ENCODE measurements around the gene EEF1AKMT2.

DNA sequence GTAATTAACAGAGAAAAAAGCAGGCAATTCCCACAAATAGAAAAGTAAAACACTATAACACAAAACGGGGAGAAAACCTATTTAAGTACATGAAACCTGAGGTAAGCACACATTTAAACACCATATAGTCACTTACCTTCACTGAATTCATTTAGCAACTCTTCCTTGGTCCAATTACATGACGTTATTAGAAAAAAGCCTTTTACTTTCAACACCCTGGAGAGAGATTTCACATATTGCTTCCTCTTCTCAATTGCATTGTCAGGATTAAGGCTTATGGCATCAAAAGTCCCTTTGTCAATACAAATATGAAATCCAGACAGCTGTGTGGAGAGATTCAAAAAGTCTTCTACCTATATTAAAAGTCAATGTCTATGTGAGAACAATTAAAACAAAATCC lies 26.4 kb downstream of the EEF1AKMT2 start:
- TF ChIP-seq CTCF (IDR thresholded peaks at IDR 0.05) (no peak), POLR2A (IDR thresholded peaks at IDR 0.05) (no peak)

Measured in vagina (tissue), 2 donors.